H9 (cell line): Measurements from ENCODE around the gene PGF. TPM values are rescaled to one million over a fixed set of nuclear protein-coding genes. Genes with fewer than 3 reads are reported as not detected.
A peak's percentile ranks its signal among the peaks of the same experiment; 100 is the strongest.

Experiments
- DNase-seq: peaks from one replicate; pipeline ENCODE4 v3.0.0-alpha.2; 2017
- H2AFZ ChIP-seq: one replicate; pipeline ENCODE4 v1.6.1; 2013; ENCODE audit warnings: mild to moderate bottlenecking, low read length, control low read depth, moderate library complexity
- H2AK5ac ChIP-seq: 2 replicates; pipeline ENCODE4 v1.6.1; 2013; ENCODE audit warnings: low read length, control low read depth, mixed read lengths; ENCODE audit not compliant: insufficient read length
- H2BK120ac ChIP-seq: one replicate; pipeline ENCODE4 v1.6.1; 2013; ENCODE audit warnings: low read depth, mild to moderate bottlenecking, low read length, control low read depth, inconsistent platforms; ENCODE audit not compliant: poor library complexity, severe bottlenecking
- H2BK12ac ChIP-seq: 2 replicates; pipeline ENCODE4 v1.6.1; 2013; ENCODE audit warnings: low read length, control low read depth, mixed read lengths, low read depth; ENCODE audit not compliant: insufficient read length
- H2BK15ac ChIP-seq: 2 replicates; pipeline ENCODE4 v1.6.1; 2013; ENCODE audit warnings: low read depth, low read length, control low read depth
- H2BK20ac ChIP-seq: one replicate; pipeline ENCODE4 v1.6.1; 2013; ENCODE audit warnings: low read depth, mild to moderate bottlenecking, low read length, control low read depth, inconsistent platforms; ENCODE audit not compliant: poor library complexity, severe bottlenecking
- H2BK5ac ChIP-seq: 2 replicates; pipeline ENCODE4 v1.6.1; 2013; ENCODE audit warnings: low read length, control low read depth, mixed read lengths; ENCODE audit not compliant: insufficient read length
- H3K14ac ChIP-seq: 2 replicates; pipeline ENCODE4 v1.6.1; 2013; ENCODE audit warnings: low read length, control low read depth; ENCODE audit not compliant: insufficient read depth
- H3K18ac ChIP-seq: 2 replicates; pipeline ENCODE4 v1.6.1; 2013; ENCODE audit warnings: low read depth, mild to moderate bottlenecking, mixed read lengths, low read length, control low read depth; ENCODE audit not compliant: insufficient read length
- H3K23ac ChIP-seq: 2 replicates; pipeline ENCODE4 v1.6.1; 2013; ENCODE audit warnings: low read length, control low read depth, mixed read lengths, low read depth; ENCODE audit not compliant: insufficient read length
- H3K23me2 ChIP-seq: 2 replicates; pipeline ENCODE4 v1.6.1; 2013; ENCODE audit warnings: low read depth, mild to moderate bottlenecking, mixed read lengths, low read length, control low read depth; ENCODE audit not compliant: insufficient read length, poor library complexity, severe bottlenecking
- H3K27ac ChIP-seq: 2 replicates; pipeline ENCODE4 v1.5.1; 2013; ENCODE audit warnings: low read length, control low read depth, mixed read lengths, low read depth; ENCODE audit not compliant: insufficient read length
- H3K27me3 ChIP-seq: 2 replicates; pipeline ENCODE4 v1.6.1; 2013; ENCODE audit warnings: low read length, control low read depth, inconsistent platforms; ENCODE audit not compliant: insufficient read depth
- H3K4ac ChIP-seq: 2 replicates; pipeline ENCODE4 v1.6.1; 2013; ENCODE audit warnings: low read depth, mild to moderate bottlenecking, control low read depth, inconsistent platforms, low read length, moderate library complexity
- H3K4me1 ChIP-seq: 2 replicates; pipeline ENCODE4 v1.6.1; 2013; ENCODE audit warnings: low read length, control low read depth, inconsistent platforms; ENCODE audit not compliant: insufficient read depth
- H3K4me2 ChIP-seq: 2 replicates; pipeline ENCODE4 v1.6.1; 2013; ENCODE audit warnings: low read length, control low read depth, mixed read lengths; ENCODE audit not compliant: insufficient read length, insufficient read depth
- H3K56ac ChIP-seq: 2 replicates; pipeline ENCODE4 v1.6.1; 2013; ENCODE audit warnings: low read depth, mild to moderate bottlenecking, mixed read lengths, low read length, control low read depth; ENCODE audit not compliant: insufficient read length
- H3K79me1 ChIP-seq: 2 replicates; pipeline ENCODE4 v1.6.1; 2013; ENCODE audit warnings: low read depth, mild to moderate bottlenecking, moderate library complexity, low read length, control low read depth, inconsistent platforms; ENCODE audit not compliant: insufficient read depth, poor library complexity, severe bottlenecking
- H3K79me2 ChIP-seq: 2 replicates; pipeline ENCODE4 v1.6.1; 2013; ENCODE audit warnings: low read length, control low read depth, inconsistent platforms; ENCODE audit not compliant: insufficient read depth
- H3K9ac ChIP-seq: 2 replicates; pipeline ENCODE4 v1.6.1; 2013; ENCODE audit warnings: low read length, control low read depth, mixed read lengths; ENCODE audit not compliant: insufficient read length; ENCODE audit errors: extremely low read depth
- H3K9me3 ChIP-seq: one replicate; pipeline ENCODE4 v1.6.1; 2013; ENCODE audit warnings: low read depth, low read length, inconsistent platforms; ENCODE audit not compliant: control insufficient read depth
- H3T11ph ChIP-seq: one replicate; pipeline ENCODE4 v1.6.1; 2013; ENCODE audit warnings: mild to moderate bottlenecking, low read length, control low read depth, inconsistent platforms
- H4K20me1 ChIP-seq: one replicate; pipeline ENCODE4 v1.6.1; 2013; ENCODE audit not compliant: control insufficient read depth, insufficient read length, insufficient read depth
- H4K5ac ChIP-seq: 2 replicates; pipeline ENCODE4 v1.6.1; 2013; ENCODE audit warnings: low read depth, mild to moderate bottlenecking, mixed read lengths, low read length, control low read depth; ENCODE audit not compliant: insufficient read length
- H4K8ac ChIP-seq: replicated peaks from 2 replicates; pipeline ENCODE4 v1.6.1; 2013; ENCODE audit warnings: low read length, control low read depth, mixed read lengths, low read depth; ENCODE audit not compliant: insufficient read length
- H4K91ac ChIP-seq: 2 replicates; pipeline ENCODE4 v1.6.1; 2013; ENCODE audit warnings: low read depth, mild to moderate bottlenecking, moderate library complexity, mixed read lengths, low read length, control low read depth; ENCODE audit not compliant: insufficient read length
- H3K27ac Mint-ChIP-seq, 3 experiments: 2 replicates in 2 of 3; 3 replicates in 1 of 3; pipeline ENCODE4 v1.8.0; 2020 to 2021; ENCODE audit warnings: mixed read lengths in 3 of 3, mild to moderate bottlenecking in 1 of 3, moderate library complexity in 1 of 3
- H3K27me3 Mint-ChIP-seq: 2 replicates; pipeline ENCODE4 v1.8.0; 2021; ENCODE audit warnings: low read depth, mild to moderate bottlenecking, moderate library complexity, mixed read lengths
- H3K36me3 Mint-ChIP-seq, 3 experiments: 2 replicates in 2 of 3; 3 replicates in 1 of 3; pipeline ENCODE4 v1.8.0; 2020 to 2021; ENCODE audit warnings: low read depth in 3 of 3, mixed read lengths in 3 of 3; ENCODE audit not compliant: insufficient read depth in 1 of 3
- H3K4me1 Mint-ChIP-seq, 2 experiments: 2 replicates each; pipeline ENCODE4 v1.8.0; 2020; ENCODE audit warnings: mixed read lengths in 2 of 2
- H3K4me3 Mint-ChIP-seq, 2 experiments: 2 replicates in 1 of 2; 3 replicates in 1 of 2; pipeline ENCODE4 v1.8.0; 2020 to 2021; ENCODE audit warnings: mild to moderate bottlenecking in 2 of 2, mixed read lengths in 2 of 2, moderate library complexity in 1 of 2
- H3K9me3 Mint-ChIP-seq, 2 experiments: 2 replicates in 1 of 2; 3 replicates in 1 of 2; pipeline ENCODE4 v1.8.0; 2020; ENCODE audit warnings: mild to moderate bottlenecking in 2 of 2, mixed read lengths in 2 of 2, moderate library complexity in 1 of 2
- WGBS: extraction: QIAGEN DNeasy Blood & Tissue Kit; methylation state at CpG from one replicate; pipeline ENCODE4 v1.1.7; 2013; ENCODE audit warnings: missing lambda C conversion rate, low lambda C conversion rate, mixed read lengths; ENCODE audit not compliant: insufficient read length; ENCODE audit errors: extremely low coverage; 5-methylcytosine and 5-hydroxymethylcytosine counted together
- total RNA-seq: library from RNA; stranded (reverse); gene quantifications from 2 replicates; pipeline ENCODE4 v1.2.1, GENCODE V29; 2021
- TF ChIP-seq, protein P1 (sequence below): fragments of 200-600 bp; sonication (generic); conservative IDR thresholded peaks from 3 replicates; pipeline ENCODE4 v1.8.0; 2021; ENCODE audit warnings: antibody characterized with exemption, mild to moderate bottlenecking

Gene PGF
- total RNA-seq, 1 experiment from 2014 or later: 2.3 TPM

DNA sequence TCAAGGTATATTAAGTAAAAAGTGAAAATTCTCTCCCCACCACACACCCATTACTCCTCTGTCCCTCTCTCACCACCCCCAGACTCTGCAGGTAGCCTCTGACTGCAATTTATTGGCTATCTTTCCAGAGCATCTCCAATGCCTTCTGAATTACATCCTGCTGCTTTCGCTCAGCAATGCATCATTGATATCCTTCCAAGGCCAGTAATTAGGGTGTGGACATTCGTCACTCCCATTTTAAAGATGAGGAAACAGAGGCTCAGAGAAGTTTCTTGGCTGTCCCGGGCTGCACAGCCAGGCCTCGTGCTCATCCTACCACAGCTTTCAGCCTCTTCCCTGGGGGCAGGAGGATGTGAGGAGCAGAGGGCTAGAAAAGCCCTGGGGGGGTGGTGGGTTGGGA lies 23.6 kb upstream of the PGF start:
- Histone ChIP-seq H3K4me2 (no peak overlapping the region), H3K56ac (no peak overlapping the region), H4K20me1 (no peaks in the 10 kb centered on the region), H3K79me2 (no peaks in the 10 kb centered on the region), H2BK12ac (no peak overlapping the region), H2AFZ (no peak overlapping the region), H2BK20ac (no peak overlapping the region), H3K18ac (no peak overlapping the region), H2AK5ac (no peak overlapping the region), H3K79me1 (no peaks in the 10 kb centered on the region), H3K4me1 (no peaks in the 10 kb centered on the region; the same call in 1 of the 2 replicates), H4K8ac (no peak overlapping the region), H3K9me3 (no peaks in the 10 kb centered on the region), H3K9ac (no peak overlapping the region), H3K23me2 (no peaks in the 10 kb centered on the region), H3K27ac (no peak overlapping the region), H3K14ac (no peak overlapping the region), H3K23ac (no peak overlapping the region), H3K4ac (no peak overlapping the region), H4K5ac (no peak overlapping the region), H2BK120ac (no peak overlapping the region), H2BK5ac (no peak overlapping the region), H3T11ph (no peak overlapping the region), H4K91ac (no peak overlapping the region), H2BK15ac (no peak overlapping the region), H3K27me3 (no peaks in the 10 kb centered on the region)
- H3K4me1 Mint-ChIP-seq: peaks cover 32 to 43% of the 10 kb centered on the region in 2 experiments
- no peak overlapping the region for H3K27ac Mint-ChIP-seq
- DNase-seq: no peak
- no peaks in the 10 kb centered on the region for H3K9me3 Mint-ChIP-seq
- no CpG with 5 or more reads among the region's 4 CpGs for WGBS
- TF ChIP-seq, protein P1, sequence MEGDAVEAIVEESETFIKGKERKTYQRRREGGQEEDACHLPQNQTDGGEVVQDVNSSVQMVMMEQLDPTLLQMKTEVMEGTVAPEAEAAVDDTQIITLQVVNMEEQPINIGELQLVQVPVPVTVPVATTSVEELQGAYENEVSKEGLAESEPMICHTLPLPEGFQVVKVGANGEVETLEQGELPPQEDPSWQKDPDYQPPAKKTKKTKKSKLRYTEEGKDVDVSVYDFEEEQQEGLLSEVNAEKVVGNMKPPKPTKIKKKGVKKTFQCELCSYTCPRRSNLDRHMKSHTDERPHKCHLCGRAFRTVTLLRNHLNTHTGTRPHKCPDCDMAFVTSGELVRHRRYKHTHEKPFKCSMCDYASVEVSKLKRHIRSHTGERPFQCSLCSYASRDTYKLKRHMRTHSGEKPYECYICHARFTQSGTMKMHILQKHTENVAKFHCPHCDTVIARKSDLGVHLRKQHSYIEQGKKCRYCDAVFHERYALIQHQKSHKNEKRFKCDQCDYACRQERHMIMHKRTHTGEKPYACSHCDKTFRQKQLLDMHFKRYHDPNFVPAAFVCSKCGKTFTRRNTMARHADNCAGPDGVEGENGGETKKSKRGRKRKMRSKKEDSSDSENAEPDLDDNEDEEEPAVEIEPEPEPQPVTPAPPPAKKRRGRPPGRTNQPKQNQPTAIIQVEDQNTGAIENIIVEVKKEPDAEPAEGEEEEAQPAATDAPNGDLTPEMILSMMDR: no peak
- peak overlapping the region in 1 of 2 experiments; percentile 55; a peak in 1 of 5 replicates for H3K4me3 Mint-ChIP-seq
- no peaks in the 10 kb centered on the region for H3K36me3 Mint-ChIP-seq
- no peaks in the 10 kb centered on the region; the same call in 1 of the 2 replicates for H3K27me3 Mint-ChIP-seq
